Activated T-helper 1 cell treated with anti-CD3 and anti-CD28 coated beads, Interleukin-2, amount 50 U/mL, for 16 hours (primary cell): ENCODE results near the gene MARCHF7.

Source experiments
- DNase-seq, 2 donors: peaks; one replicate each; pipeline ENCODE4 v3.0.0-alpha.2; 2020; ENCODE audit warnings: low read depth in 1 of 2, low spot score in 1 of 2

MARCHF7 gene

GRCh38 chr2:159759577-159759976, 47.3 kb downstream of the MARCHF7 start:
- no peak for DNase-seq

- DNase-seq = no peak
Measured at GRCh38 chr2:159760326-159760725, 48.0 kb downstream of the MARCHF7 start.

- DNase-seq = no peak
Measured at GRCh38 chr2:159762075-159762474, 49.8 kb downstream of the MARCHF7 start.
